Mammary epithelial cell (primary cell): ENCODE data around the gene DGKA.

ENCODE experiments used
- CTCF ChIP-seq, 2 donors: IDR thresholded peaks in 1 of 2; conservative IDR thresholded peaks in 1 of 2; 2 replicates each; pipeline ENCODE4 v1.5.1; 2011 to 2012; ENCODE audit warnings: inconsistent platforms in 2 of 2, low read length in 2 of 2, mild to moderate bottlenecking in 2 of 2, control low read depth in 1 of 2, low read depth in 1 of 2; ENCODE audit not compliant: insufficient read depth in 1 of 2; ENCODE audit errors: extremely low read depth in 1 of 2
- EZH2 ChIP-seq: IDR thresholded peaks from 2 replicates; pipeline ENCODE4 v1.6.1; 2012; ENCODE audit warnings: low read length, inconsistent platforms, borderline replicate concordance

- no peak for TF ChIP-seq CTCF (conservative IDR thresholded peaks at IDR 0.05 in 1 of 2, IDR thresholded peaks at IDR 0.05 in 1 of 2; ENCODE audit: extremely low read depth in 1 of 2, insufficient read depth in 1 of 2, low read depth in 1 of 2, low read length in 2 of 2)
- no peak for TF ChIP-seq EZH2
These were observed 47.4 kb downstream of the DGKA start for GRCh38 chr12:55978393-55978792.
